Loucy (cell line): ENCODE results near the gene HTD2.

Source experiments
- CTCF ChIP-seq: fragments of 200-600 bp; sonication (generic); conservative IDR thresholded peaks from 2 replicates; pipeline ENCODE4 v1.5.1; 2014; ENCODE audit warnings: mild to moderate bottlenecking, antibody characterized with exemption, low read length
- EZH2phosphoT487 ChIP-seq: fragments of 200-600 bp; IDR thresholded peaks from 2 replicates; pipeline ENCODE4 v1.6.1; 2018; ENCODE audit warnings: antibody characterized with exemption, mild to moderate bottlenecking, moderate library complexity, borderline replicate concordance

GRCh38 chr3:58331593-58332152 is 25.4 kb downstream of the HTD2 start:
- TF ChIP-seq CTCF (no peak), EZH2phosphoT487 (no peak)
